ENCODE data around the gene WDR62. TPM values are rescaled to one million over a fixed set of nuclear protein-coding genes. Genes with fewer than 3 reads are reported as not detected.

WDR62 gene
- polyA plus RNA-seq, 1 donor = 7.8 TPM

GRCh38 chr19:36079389-36079945 is 24.8 kb downstream of the WDR62 start:
- DNase-seq = no peak

DNA sequence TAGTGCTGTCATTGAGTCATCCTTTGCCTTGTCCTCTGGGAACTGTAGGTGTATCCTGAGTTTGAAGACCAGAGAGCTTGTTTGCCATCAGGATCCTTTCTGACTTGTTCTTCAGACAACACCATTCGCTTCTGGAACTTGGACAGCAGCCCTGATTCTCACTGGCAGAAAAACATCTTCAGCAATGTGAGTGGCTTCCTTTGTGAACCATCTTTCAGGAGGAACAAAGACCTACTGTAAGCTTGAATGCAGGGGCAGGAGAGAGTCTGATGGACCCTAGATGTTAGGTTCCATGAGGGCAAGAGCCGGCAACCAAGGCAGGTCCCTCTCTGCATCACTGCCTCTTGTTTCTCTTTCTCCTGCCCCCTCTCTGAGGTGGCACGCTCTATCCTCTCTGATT is 26.7 kb downstream of the WDR62 start:
- no peak for DNase-seq

DNA sequence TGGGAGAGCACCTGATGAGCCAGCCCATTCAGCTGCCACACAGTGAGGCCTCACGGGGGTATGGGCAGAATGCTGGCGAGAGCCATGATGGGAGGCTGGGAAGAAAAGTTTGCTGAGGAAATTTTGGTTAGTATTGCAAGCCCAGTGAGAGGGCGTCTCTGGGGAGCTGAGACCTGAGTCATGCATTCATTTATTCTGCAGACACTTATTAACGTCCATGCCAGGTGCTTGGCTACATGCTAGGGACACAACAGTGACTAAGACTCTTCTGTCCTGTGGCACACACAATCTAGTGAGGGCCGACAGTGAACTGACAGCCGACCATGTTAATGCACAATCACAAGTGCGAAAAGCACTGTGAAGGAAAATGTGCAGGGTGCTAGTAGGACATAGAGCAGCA is 27.2 kb downstream of the WDR62 start:
- DNase-seq = no peak

DNA sequence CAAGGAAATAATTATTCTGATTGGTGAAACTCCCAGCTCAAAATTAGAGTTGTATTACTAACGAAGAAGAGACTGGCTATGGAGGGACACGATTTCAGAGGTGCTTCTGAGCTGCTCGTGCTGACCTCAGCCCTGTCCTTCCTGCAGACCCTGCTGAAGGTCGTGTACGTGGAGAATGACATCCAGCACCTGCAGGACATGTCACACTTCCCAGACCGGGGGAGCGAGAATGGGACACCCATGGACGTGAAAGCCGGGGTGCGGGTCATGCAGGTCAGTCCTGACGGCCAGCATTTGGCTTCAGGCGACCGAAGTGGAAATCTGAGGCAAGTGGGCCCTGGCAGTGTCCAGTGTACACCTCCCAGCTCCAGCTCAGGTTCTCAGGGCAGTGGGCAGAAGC is 28.2 kb downstream of the WDR62 start:
- no peak for DNase-seq

- no peak for DNase-seq
These were observed 29.7 kb downstream of the WDR62 start for GRCh38 chr19:36084231-36085009.

GRCh38 chr19:36086326-36086725 is 31.6 kb downstream of the WDR62 start:
- DNase-seq = no peak

GRCh38 chr19:36089847-36090246 is 35.1 kb downstream of the WDR62 start:
- no peak for DNase-seq

DNA sequence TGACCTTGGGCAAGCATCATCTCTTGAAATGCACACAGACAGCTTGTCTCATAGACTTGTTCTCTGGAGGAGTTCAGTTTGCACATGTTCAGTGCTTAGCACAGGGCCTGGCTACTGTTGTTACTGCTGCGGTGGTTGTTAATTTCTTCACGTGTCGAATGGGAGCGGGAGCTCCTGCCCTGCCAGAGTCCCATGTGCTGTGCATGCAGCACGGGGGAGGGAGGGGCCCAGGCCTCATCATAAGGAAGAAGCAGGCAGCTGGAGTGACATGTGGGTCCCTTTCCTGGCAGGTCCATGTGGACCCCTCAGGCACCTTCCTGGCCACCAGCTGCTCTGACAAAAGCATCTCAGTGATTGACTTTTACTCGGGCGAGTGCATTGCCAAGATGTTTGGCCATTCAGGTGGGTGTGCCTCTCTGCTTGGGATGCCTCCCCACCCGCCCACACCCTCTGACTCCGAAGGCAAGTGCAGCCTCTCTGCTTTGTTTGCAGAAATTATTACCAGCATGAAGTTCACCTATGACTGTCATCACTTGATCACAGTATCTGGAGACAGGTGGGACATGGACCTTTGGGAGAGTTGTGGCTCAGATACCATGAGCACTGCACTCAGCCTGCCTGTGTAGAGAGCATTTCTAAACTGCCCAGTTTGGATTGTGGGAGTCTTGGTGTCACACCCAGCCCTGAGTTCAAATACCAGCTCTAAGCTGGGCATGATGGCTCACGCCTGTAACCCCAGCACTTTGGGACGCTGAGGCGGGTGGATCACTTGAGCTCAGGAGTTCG is 36.4 kb downstream of the WDR62 start:
- no peak for DNase-seq

- no peak for DNase-seq
These were observed 37.9 kb downstream of the WDR62 start for GRCh38 chr19:36092566-36092965.

DNA sequence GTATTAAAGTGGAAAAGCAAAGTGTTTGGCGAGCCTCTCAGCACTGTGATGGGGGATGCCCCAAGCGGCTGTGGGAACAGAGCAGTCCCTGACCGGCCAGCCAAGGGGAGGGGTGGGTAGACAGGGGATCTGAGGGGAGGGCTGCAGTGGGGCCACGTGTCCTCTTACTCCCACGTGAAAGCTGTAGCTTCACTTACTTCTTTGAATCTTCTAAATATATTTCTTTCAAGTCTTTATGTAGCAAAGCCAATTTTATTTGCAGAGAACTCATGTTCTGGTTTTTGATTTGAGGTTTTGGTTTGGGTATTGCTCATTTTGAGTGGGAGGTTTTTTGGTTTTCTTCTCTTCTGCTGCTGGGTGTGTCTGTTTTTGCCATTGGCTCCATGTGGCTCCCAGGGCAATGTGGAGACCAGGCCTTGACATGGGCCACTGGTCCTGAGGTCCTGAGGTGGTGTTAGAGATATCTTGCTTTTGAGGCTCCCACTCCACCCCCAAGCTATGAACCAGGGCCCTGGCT is 38.5 kb downstream of the WDR62 start:
- DNase-seq = no peak

GRCh38 chr19:36093687-36094086 is 39.0 kb downstream of the WDR62 start:
- no peak for DNase-seq

- DNase-seq = no peak
These were observed 42.3 kb downstream of the WDR62 start for GRCh38 chr19:36097036-36097435.

DNA sequence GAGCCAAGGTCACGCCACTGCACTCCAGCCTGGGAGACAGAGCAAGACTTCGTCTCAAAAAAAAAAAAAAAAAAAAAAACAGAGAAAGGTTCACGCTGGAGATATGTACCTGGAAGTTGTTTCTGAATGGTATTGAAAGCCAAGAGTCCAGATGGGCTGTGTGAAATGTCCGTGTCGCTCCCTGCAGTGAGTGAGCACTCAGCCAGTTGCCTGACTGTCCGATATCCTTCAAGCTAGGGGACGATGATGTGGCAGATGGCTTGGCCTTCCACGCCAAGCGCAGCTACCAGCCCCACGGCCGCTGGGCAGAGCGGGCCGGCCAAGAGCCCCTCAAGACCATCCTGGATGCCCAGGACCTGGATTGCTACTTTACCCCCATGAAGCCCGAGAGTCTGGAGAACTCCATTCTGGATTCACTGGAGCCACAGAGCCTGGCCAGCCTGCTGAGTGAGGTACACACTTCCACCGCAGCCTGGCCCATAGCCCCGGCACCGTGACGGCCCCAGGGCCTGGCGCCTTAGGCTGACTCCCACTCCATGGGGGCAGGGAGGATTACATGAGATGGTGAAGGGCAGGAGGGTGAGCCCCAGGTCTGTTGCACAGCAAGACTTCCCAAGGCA is 44.6 kb downstream of the WDR62 start:
- DNase-seq = no peak

DNA sequence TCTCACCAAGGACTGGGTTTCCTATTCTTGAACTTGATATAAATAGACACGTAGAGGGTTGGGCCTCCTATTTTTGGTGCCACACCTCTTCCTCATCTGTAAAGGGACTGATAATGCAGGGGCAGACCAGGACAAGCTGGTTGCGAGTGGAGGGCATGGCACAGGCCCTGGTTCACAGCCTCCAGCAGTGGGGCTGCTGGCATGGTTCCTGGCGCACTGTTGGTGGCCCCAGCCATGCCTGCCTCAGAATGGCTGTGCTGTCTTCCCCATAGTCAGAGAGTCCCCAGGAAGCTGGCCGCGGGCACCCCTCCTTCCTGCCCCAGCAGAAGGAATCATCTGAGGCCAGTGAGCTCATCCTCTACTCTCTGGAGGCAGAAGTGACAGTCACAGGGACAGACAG is 45.8 kb downstream of the WDR62 start:
- DNase-seq = no peak

DNA sequence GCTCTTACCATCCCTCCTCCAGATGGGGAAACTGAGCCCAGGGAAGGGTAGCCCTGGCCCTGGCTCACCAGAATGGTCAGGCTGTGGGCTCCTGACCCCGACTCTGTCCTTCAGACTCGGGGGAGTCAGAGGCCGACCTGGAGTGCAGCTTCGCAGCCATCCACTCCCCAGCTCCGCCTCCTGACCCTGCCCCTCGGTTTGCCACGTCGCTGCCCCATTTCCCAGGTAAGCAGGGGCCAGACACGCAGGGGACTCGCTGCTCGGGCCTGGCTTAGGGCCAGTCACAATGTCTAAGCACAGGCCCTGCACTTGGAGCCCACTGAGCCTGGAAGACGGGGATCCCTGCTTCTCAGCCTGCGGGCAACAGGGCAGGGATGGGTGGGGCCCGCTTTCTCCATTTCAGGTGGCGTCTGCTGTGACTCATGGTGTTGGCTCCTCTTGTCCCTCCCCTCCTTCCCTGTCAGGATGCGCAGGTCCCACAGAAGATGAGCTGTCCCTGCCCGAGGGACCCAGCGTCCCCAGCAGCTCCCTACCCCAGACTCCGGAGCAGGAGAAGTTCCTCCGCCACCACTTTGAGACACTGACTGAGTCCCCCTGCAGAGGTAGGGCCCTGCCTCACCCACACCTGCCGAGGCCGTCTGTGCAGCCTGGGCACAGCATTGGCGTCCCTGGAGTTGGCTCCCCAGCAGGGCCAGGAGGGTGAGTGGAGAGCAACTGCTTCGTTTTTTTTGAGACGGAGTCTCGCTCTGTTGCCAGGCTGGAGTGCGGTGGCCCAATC is 47.0 kb downstream of the WDR62 start:
- no peak for DNase-seq

DNA sequence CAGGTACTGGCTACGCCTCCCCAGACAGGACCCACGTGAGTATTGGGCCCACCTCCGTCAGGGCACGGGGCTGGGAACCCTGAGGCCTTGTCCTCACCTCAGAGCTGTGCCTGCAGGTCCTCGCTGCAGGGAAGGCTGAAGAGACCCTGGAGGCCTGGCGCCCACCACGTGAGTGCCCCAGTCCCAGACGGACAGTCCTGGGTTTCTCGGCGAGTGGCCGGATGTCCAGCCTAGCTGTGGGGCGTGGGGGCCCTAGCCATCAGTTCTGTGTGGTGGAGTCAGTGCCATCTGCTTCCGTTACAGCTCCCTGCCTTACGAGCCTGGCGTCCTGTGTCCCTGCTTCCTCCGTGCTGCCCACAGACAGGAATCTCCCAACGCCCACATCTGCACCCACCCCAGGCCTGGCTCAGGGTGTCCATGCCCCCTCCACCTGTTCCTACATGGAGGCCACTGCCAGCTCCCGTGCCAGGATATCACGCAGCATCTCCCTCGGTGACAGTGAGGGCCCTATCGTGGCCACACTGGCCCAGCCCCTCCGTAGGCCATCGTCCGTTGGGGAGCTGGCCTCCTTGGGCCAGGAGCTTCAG is 48.4 kb downstream of the WDR62 start:
- DNase-seq = no peak

- DNase-seq = no peak
These were observed 49.3 kb downstream of the WDR62 start for GRCh38 chr19:36103842-36104552.

DNA sequence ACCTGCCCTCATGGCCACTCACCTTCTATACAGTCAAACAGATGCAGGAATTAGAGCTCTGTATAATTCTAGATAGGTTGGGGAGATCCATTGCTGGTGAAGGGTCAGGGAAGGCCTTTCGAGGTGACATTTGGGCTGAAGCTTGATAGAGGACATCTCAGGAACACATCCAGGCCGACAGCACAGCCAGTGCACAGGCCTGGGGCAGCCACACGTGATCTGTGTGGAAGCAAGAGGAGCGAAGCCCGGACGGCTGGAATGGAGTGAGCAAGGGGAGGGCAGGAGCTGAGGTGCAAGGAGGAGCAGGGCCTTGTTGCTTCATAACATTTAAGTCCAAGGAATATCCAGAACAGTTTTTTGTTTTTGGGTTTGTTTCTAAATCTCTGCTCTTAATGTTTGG is 51.7 kb downstream of the WDR62 start:
- no peak for DNase-seq

- DNase-seq = no peak
These were observed 52.3 kb downstream of the WDR62 start for GRCh38 chr19:36106991-36107390.

GRCh38 chr19:36108684-36109083 is 54.0 kb downstream of the WDR62 start:
- no peak for DNase-seq
